Fibroblast of lung (primary cell): ENCODE data around the gene TMC1. TPM values are rescaled to one million over a fixed set of nuclear protein-coding genes. Genes with fewer than 3 reads are reported as not detected.

Experiments used
- DNase-seq, 2 donors: peaks; one replicate each; pipeline versions ENCODE4 v3.0.0 to v3.0.0-alpha.2; 2010; ENCODE audit warnings: low read depth in 2 of 2
- H2AFZ ChIP-seq: 2 replicates; pipeline ENCODE4 v1.5.1; 2012; ENCODE audit warnings: low read length, control low read depth, inconsistent platforms
- H3K27ac ChIP-seq: 2 replicates; pipeline ENCODE4 v1.5.1; 2011; ENCODE audit warnings: low read length, control low read depth; ENCODE audit not compliant: insufficient read depth
- H3K27me3 ChIP-seq: 2 replicates; pipeline ENCODE4 v1.5.1; 2011; ENCODE audit warnings: mild to moderate bottlenecking, low read length; ENCODE audit not compliant: control insufficient read depth, insufficient read depth
- H3K36me3 ChIP-seq: 2 replicates; pipeline ENCODE4 v1.5.1; 2011; ENCODE audit warnings: low read length; ENCODE audit not compliant: control insufficient read depth, insufficient read depth
- H3K4me1 ChIP-seq: 2 replicates; pipeline ENCODE4 v1.5.1; 2011; ENCODE audit warnings: low read length; ENCODE audit not compliant: control insufficient read depth, insufficient read depth; ENCODE audit errors: extremely low read depth
- H3K4me2 ChIP-seq: 2 replicates; pipeline ENCODE4 v1.5.1; 2011; ENCODE audit warnings: low read length, control low read depth; ENCODE audit not compliant: insufficient read depth; ENCODE audit errors: extremely low read depth
- H3K4me3 ChIP-seq, 4 experiments: fragments of 200-600 bp in 1 of 4; sonication (generic) in 1 of 4; replicated peaks in 1 of 4; 2 replicates each; pipeline ENCODE4 v1.5.1; 2011 to 2016; ENCODE audit warnings: low read length in 4 of 4, low read depth in 3 of 4, mild to moderate bottlenecking in 3 of 4, control low read depth in 2 of 4, inconsistent platforms in 1 of 4, mixed read lengths in 1 of 4; ENCODE audit not compliant: insufficient read depth in 1 of 4; ENCODE audit errors: control extremely low read depth in 1 of 4
- H3K79me2 ChIP-seq: 2 replicates; pipeline ENCODE4 v1.5.1; 2012; ENCODE audit warnings: mild to moderate bottlenecking, low read length, inconsistent platforms; ENCODE audit not compliant: control insufficient read depth, insufficient read depth
- H3K9ac ChIP-seq: 2 replicates; pipeline ENCODE4 v1.5.1; 2011; ENCODE audit warnings: mild to moderate bottlenecking, low read length, control low read depth; ENCODE audit not compliant: insufficient read depth
- H3K9me3 ChIP-seq: 2 replicates; pipeline ENCODE4 v1.5.1; 2012; ENCODE audit warnings: low read depth, low read length; ENCODE audit not compliant: control insufficient read depth, insufficient read depth
- H4K20me1 ChIP-seq: 2 replicates; pipeline ENCODE4 v1.5.1; 2011; ENCODE audit warnings: low read length; ENCODE audit not compliant: control insufficient read depth, insufficient read depth; ENCODE audit errors: extremely low read depth
- EZH2 ChIP-seq: IDR thresholded peaks from 2 replicates; pipeline ENCODE4 v1.5.1; 2012; ENCODE audit warnings: low read length, control low read depth, mild to moderate bottlenecking; ENCODE audit errors: missing control alignments
- polyA plus RNA-seq, 2 donors: library from polyadenylated mRNA; depleted of rRNA in 1 of 2; stranded (reverse) in 1 of 2; unstranded in 1 of 2; fragments of >200 nt; gene quantifications; 2 replicates each; pipeline ENCODE4 v1.2.1, GENCODE V29; 2011 to 2012; ENCODE audit warnings: missing spikeins in 1 of 2
- total RNA-seq: library from RNA; depleted of rRNA; stranded (reverse); fragments of >200 nt; gene quantifications from 2 replicates; pipeline ENCODE4 v1.2.1, GENCODE V29; 2014
- TF ChIP-seq, protein P1 (sequence below), 2 donors: IDR thresholded peaks in 1 of 2; conservative IDR thresholded peaks in 1 of 2; 1 replicate in 1 of 2; 2 replicates in 1 of 2; pipeline ENCODE4 v1.5.1; 2011 to 2012; ENCODE audit warnings: low read length in 2 of 2, control low read depth in 1 of 2, inconsistent platforms in 1 of 2, low read depth in 1 of 2, mild to moderate bottlenecking in 1 of 2

Gene TMC1
- total and polyA plus RNA-seq, 2 donors (not counting 1 experiment from before 2014, with no cell fraction given), result 0.27 to 0.33 TPM

DNA sequence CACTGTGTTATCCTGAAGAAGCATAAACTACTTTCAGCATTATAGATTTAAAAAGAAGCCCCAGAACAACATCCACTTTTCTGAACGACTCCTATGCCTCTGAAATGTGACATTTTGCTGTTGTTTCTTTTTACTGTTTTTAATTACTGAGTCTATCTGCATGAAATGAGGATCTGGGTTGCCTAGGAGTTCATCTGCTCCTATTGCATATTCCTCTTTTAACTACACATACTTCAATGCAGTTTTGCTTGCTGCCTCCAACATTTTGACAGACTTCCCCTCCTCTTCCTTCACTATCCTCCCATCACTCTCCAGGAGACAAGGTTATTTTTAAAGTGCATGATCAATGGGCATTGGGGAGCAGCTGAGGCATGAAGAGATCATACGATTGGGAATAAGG lies 164.5 kb downstream of the TMC1 start:
- no peaks in the 10 kb centered on the region for H4K20me1 ChIP-seq
- H2AFZ ChIP-seq, result no peak overlapping the region
- H3K4me1 ChIP-seq, result no peaks in the 10 kb centered on the region
- no peaks in the 10 kb centered on the region for H3K27me3 ChIP-seq
- TF ChIP-seq EZH2, result no peak
- TF ChIP-seq, protein P1, sequence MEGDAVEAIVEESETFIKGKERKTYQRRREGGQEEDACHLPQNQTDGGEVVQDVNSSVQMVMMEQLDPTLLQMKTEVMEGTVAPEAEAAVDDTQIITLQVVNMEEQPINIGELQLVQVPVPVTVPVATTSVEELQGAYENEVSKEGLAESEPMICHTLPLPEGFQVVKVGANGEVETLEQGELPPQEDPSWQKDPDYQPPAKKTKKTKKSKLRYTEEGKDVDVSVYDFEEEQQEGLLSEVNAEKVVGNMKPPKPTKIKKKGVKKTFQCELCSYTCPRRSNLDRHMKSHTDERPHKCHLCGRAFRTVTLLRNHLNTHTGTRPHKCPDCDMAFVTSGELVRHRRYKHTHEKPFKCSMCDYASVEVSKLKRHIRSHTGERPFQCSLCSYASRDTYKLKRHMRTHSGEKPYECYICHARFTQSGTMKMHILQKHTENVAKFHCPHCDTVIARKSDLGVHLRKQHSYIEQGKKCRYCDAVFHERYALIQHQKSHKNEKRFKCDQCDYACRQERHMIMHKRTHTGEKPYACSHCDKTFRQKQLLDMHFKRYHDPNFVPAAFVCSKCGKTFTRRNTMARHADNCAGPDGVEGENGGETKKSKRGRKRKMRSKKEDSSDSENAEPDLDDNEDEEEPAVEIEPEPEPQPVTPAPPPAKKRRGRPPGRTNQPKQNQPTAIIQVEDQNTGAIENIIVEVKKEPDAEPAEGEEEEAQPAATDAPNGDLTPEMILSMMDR (conservative IDR thresholded peaks at IDR 0.05 in 1 of 2, IDR thresholded peaks at IDR 0.05 in 1 of 2; ENCODE audit: low read depth in 1 of 2, low read length in 2 of 2), result no peak
- H3K79me2 ChIP-seq, result no peaks in the 10 kb centered on the region
- H3K4me2 ChIP-seq, result no peak overlapping the region
- DNase-seq, result no peak
- no peaks in the 10 kb centered on the region for H3K9me3 ChIP-seq
- H3K36me3 ChIP-seq, result no peaks in the 10 kb centered on the region
- no peak overlapping the region for H3K9ac ChIP-seq
- H3K27ac ChIP-seq, result no peak overlapping the region
- H3K4me3 ChIP-seq, result no peak overlapping the region

DNA sequence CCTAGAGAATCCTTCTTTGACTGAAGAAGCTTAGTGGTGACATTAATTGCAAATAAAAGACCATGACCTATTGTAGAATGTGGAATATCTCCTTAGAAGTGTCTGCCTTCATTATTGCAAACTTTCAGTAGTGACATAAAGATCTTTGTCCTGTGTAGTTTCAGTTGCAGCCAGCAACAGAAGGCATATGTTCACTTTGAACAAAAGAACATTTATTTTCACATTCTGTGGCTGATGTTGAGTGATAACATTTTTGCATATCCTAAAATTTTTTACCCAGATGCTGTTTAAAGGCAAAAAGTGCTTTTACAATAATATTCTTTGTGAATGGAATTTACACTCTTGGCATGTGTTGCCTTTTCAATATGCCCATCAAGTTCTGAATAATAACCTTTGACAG lies 165.9 kb downstream of the TMC1 start:
- H3K79me2 ChIP-seq, result no peaks in the 10 kb centered on the region
- H3K4me1 ChIP-seq, result no peaks in the 10 kb centered on the region
- no peak overlapping the region for H3K27ac ChIP-seq
- no peaks in the 10 kb centered on the region for H3K9me3 ChIP-seq
- no peaks in the 10 kb centered on the region for H4K20me1 ChIP-seq
- no peaks in the 10 kb centered on the region for H3K36me3 ChIP-seq
- DNase-seq, result no peak
- no peak for TF ChIP-seq EZH2
- TF ChIP-seq, protein P1 (conservative IDR thresholded peaks at IDR 0.05 in 1 of 2, IDR thresholded peaks at IDR 0.05 in 1 of 2; ENCODE audit: low read depth in 1 of 2, low read length in 2 of 2), result no peak
- H2AFZ ChIP-seq, result no peak overlapping the region
- no peak overlapping the region for H3K4me2 ChIP-seq
- no peaks in the 10 kb centered on the region for H3K27me3 ChIP-seq
- no peak overlapping the region for H3K9ac ChIP-seq
- H3K4me3 ChIP-seq, result no peak overlapping the region

DNA sequence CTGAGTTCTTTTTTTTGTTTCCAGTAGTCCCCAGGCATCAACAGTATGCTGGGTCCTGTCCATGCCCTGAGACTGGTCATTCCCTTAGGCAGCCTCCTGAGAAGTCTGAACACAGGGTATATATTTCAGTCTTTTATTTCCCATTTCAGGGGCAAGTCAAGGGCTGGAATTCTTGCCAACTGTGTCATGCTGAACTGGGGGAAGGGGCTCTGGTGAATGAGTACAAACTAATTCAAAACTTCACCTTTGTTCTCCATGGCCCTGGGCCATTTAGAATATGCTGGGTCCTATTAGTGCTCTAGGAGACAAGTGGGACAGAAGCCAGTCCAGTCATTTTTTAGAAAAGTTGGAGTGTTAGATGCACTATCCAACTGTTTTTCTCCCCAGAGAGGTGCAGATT lies 170.3 kb downstream of the TMC1 start:
- Histone ChIP-seq H3K27me3 (no peaks in the 10 kb centered on the region), H2AFZ (no peak overlapping the region), H3K4me3 (no peak overlapping the region), H3K4me2 (no peak overlapping the region), H4K20me1 (no peaks in the 10 kb centered on the region), H3K79me2 (no peaks in the 10 kb centered on the region), H3K4me1 (no peaks in the 10 kb centered on the region), H3K36me3 (no peaks in the 10 kb centered on the region), H3K9me3 (no peaks in the 10 kb centered on the region), H3K27ac (no peak overlapping the region), H3K9ac (no peak overlapping the region)
- DNase-seq, result no peak
- TF ChIP-seq, protein P1 (conservative IDR thresholded peaks at IDR 0.05 in 1 of 2, IDR thresholded peaks at IDR 0.05 in 1 of 2; ENCODE audit: low read depth in 1 of 2, low read length in 2 of 2), result no peak
- TF ChIP-seq EZH2, result no peak
